LNCaP clone FGC (cell line): ENCODE data around the gene MIER2.

Experiments used
- DNase-seq: peaks from one replicate; pipeline ENCODE4 v3.0.0-alpha.2; 2011; ENCODE audit warnings: low read depth
- H3K4me3 ChIP-seq: 2 replicates; pipeline ENCODE4 v1.5.1; 2011; ENCODE audit warnings: mild to moderate bottlenecking, low read depth, low read length, control low read depth
- TF ChIP-seq, protein P1 (sequence below): IDR thresholded peaks from 2 replicates; pipeline ENCODE4 v1.5.1; 2012; ENCODE audit warnings: mild to moderate bottlenecking; ENCODE audit not compliant: control insufficient read depth, insufficient read depth; ENCODE audit errors: extremely low read depth

MIER2 gene

DNA sequence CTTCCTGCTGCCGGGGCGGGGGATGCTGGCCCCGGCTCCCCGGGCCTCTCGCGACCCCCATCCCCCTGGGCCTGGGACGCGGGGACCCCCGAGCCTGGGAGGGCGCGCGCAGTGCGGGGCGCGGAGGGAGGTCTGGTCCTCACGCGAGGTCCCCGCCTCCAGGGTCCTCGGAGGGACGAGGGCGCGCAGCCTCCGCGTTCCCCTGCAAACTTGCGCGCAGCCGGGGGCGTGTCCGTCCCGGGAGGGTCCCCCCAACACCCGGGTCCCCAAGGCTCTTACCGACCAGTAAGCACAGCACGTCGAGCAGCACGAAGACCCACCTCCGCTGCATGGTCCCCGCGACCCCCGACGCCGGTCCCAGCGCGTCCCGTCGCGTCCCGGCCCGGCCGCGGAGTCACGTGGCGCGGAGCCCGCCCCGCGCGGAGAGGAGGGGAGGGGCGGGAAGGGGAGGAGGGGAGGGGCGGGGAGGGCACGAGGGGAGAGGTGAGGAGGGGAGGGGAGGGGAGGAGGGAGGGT lies 53.5 kb downstream of the MIER2 start, which contains the start of gene PLPP2:
PLPP2 (minus strand) TSS at position 398 of the 516 bp plus-strand sequence; CDS start at position 331, 67 bp downstream.
- no peak for DNase-seq
- H3K4me3 ChIP-seq: peak within 1 kb of the TSS; percentile 72
- TF ChIP-seq, protein P1, sequence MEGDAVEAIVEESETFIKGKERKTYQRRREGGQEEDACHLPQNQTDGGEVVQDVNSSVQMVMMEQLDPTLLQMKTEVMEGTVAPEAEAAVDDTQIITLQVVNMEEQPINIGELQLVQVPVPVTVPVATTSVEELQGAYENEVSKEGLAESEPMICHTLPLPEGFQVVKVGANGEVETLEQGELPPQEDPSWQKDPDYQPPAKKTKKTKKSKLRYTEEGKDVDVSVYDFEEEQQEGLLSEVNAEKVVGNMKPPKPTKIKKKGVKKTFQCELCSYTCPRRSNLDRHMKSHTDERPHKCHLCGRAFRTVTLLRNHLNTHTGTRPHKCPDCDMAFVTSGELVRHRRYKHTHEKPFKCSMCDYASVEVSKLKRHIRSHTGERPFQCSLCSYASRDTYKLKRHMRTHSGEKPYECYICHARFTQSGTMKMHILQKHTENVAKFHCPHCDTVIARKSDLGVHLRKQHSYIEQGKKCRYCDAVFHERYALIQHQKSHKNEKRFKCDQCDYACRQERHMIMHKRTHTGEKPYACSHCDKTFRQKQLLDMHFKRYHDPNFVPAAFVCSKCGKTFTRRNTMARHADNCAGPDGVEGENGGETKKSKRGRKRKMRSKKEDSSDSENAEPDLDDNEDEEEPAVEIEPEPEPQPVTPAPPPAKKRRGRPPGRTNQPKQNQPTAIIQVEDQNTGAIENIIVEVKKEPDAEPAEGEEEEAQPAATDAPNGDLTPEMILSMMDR: no peak

DNA sequence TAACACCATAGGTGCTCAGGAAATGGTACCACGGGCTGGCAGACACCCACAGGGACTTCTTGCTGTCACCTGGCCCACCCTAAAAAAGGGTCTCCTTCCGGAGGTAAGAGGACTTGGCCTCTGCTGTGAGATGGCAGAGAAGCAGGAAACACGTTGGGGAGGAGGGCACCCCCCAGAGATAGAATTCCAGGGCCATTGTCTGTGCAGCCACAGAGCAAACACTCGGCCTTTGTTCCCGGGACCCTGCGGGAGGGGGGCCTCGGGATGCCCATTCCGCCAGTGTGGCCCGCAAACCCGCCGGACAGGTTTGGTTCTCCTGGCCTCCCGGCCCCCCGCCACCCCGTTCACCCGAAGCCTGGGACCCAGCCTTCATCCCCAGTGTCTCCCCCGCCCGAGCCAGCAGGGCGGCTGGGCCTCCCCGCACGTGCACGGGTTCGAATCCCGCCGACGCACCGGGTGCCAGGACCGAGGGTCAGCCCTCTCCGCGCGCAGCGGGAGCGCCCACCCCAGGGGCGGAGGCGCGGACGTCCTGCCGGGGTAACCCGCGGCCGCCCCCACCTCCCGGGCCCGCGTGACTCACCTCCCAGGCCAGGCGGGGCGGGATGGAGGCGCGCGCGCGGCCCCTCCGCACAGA lies 54.1 kb downstream of the MIER2 start:
- TF ChIP-seq, protein P1: no peak
- DNase-seq: no peak
- peak overlapping the region; percentile 72 for H3K4me3 ChIP-seq

DNA sequence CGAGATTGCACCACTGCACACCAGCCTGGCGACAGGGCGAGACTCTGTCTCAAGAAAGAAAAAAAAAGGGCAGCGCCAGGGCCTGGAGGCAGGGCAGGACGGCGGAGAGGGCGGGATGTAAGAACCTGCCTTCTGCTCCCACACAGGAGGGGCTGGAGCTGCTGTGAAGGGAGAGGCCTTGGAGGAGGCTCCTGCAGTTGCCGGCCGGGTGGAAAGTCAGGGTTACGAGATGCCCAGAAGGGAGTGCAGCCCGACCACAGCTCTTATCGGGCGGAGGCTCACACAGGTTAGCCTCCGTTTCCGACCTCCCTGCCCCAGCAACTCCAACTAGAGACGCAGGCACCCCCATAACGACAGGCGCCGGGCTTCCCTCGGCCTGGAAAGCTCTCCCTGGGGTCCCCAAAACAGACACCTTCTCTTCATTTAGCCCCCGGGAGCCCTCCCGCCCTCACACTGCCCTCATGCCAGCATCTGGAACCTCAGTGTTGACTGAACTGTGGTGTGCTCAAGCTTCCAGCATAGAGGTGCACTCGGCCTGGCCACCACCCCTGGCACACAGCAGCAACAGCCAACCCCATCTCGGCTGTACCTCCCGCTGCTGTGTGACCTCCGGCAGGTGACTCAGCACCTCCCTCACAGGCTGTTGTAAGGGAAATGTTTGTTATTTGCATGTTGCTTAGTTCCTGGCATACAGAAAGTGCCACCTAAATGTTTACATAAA lies 54.8 kb downstream of the MIER2 start:
- peak; percentile 70 for DNase-seq
- TF ChIP-seq, protein P1: no peak
- peak overlapping the region; percentile 72 for H3K4me3 ChIP-seq

DNA sequence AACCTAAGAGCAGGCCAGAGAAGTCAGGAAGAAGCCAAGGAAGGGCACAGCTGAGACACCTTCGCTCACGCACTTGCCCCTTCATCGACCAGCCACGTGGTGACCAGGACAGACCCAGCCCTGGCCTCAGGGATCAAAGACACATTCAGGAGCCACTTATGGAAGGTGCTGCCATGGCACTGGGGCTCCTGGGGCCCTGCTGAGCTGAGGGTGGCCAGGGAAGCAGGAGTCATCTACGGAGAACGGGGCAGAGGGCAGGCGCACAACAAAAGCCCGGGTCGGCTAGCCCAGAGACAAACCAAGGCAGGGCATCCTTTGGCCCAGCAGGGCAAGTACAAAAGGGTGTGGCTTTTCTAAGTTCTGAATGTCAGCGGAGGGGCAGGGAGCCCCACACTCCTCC lies 55.7 kb downstream of the MIER2 start:
- TF ChIP-seq, protein P1: no peak
- H3K4me3 ChIP-seq: no peak overlapping the region
- DNase-seq: no peak

DNA sequence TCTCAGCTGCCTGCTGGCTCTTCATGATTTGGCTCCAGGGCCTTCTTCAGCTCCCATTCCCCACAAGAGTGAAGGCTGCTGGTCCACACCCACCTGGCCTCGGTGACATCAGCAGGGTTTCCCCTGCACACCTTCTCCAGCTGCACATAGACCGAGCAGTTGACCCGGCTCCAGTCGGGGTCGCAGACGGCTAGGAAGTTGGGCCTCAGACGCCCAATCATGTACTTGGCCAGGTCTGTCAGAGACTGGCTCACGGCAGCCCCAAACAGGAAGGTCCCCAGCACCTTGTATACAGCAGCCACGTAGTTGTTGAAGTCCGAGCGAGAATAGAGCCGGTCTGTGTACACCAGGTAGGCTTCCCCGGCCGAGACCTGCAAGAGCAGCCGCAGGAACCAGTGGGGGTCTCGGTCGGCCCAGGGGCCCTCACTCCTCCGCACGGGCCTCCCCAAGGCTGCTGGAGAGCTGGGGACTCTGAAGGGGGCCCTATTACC lies 57.2 kb downstream of the MIER2 start:
- TF ChIP-seq, protein P1: no peak
- no peak for DNase-seq
- no peak overlapping the region for H3K4me3 ChIP-seq

DNA sequence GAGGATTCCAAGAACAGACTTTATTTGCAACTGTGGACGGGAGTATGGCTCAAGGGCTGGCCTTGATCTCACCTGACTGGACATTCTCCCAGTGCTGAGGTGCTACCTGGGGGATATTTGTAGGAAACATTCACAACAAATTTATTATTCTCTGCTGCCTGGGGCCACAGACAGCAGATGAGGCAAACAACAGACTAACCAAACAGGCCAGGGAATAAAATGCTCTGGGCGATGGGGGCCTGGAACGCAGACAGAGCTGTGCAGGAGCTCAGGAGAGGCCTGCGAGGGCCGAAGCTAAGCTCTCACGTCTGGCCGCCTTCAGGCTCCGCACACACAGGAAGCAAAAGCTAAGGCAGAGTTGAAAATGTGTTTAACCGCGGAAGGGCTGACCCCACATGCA lies 61.2 kb downstream of the MIER2 start:
- no peak for DNase-seq
- TF ChIP-seq, protein P1: no peak
- no peak overlapping the region for H3K4me3 ChIP-seq

DNA sequence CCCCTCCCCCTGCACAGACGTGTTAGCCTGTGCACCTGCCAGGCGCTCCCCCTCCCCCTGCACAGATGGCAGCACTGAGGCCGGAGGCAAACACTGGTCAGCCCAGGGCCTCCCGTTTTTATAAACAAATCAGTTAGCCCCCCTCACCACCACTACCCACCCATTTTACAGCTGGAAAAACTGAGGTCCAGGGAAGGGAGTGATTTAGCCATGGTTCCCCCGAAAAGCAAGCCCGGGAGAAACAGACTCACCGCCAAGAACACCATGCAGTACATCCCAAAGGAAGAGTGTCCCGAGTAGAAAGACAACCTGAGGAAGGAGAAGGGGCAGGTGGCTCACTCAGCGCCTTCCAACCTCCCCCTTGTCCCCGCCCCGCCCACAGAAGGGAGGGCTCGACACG lies 62.1 kb downstream of the MIER2 start:
- H3K4me3 ChIP-seq: no peak overlapping the region
- TF ChIP-seq, protein P1: no peak
- no peak for DNase-seq
